ENCODE data around the gene AP5Z1. TPM values are rescaled to one million over a fixed set of nuclear protein-coding genes. Genes with fewer than 3 reads are reported as not detected.

AP5Z1 gene
- polyA plus RNA-seq, 6 donors from 2014 or later = 27.8 to 52.3 (median 37.3) TPM

GRCh38 chr7:4763794-4764185 is 11.6 kb upstream of the AP5Z1 start:
- Mint-ChIP-seq H3K27ac (peak overlapping the region in 1 of 6 donors; percentile 44), H3K9me3 (no peaks in the 10 kb centered on the region), H3K4me3 (no peak overlapping the region), H3K36me3 (peaks cover 0 to 5% of the 10 kb centered on the region in 2 donors), H3K27me3 (no peaks in the 10 kb centered on the region), H3K4me1 (no peaks in the 10 kb centered on the region)
- ATAC-seq (ENCODE audit: low read depth in 2 of 2) = no peak
- no peak for DNase-seq

- Mint-ChIP-seq H3K4me1 (peaks cover 0 to under 1% (median 0%) of the 10 kb centered on the region in 3 donors), H3K27ac (peak overlapping the region in 1 of 6 donors; percentile 86), H3K9me3 (no peaks in the 10 kb centered on the region), H3K4me3 (no peak overlapping the region), H3K36me3 (peaks cover 0 to 5% of the 10 kb centered on the region in 2 donors), H3K27me3 (no peaks in the 10 kb centered on the region)
- ATAC-seq (ENCODE audit: low read depth in 2 of 2) = no peak
- no peak for DNase-seq
Measured at GRCh38 chr7:4764402-4765007, 10.9 kb upstream of the AP5Z1 start.

- H3K4me1 Mint-ChIP-seq = peaks cover 0 to 5% (median 4%) of the 10 kb centered on the region in 3 donors
- no peak overlapping the region for H3K4me3 Mint-ChIP-seq
- no peaks in the 10 kb centered on the region for H3K27me3 Mint-ChIP-seq
- no peaks in the 10 kb centered on the region for H3K36me3 Mint-ChIP-seq
- ATAC-seq (ENCODE audit: low read depth in 2 of 2) = no peak
- H3K9me3 Mint-ChIP-seq = no peaks in the 10 kb centered on the region
- H3K27ac Mint-ChIP-seq = peak overlapping the region in 1 of 6 donors; percentile 76
- DNase-seq = no peak
Measured at GRCh38 chr7:4765776-4766490, 9.5 kb upstream of the AP5Z1 start.

GRCh38 chr7:4766666-4767519 is 8.5 kb upstream of the AP5Z1 start:
- Mint-ChIP-seq H3K9me3 (no peaks in the 10 kb centered on the region), H3K27ac (peak overlapping the region in 3 of 6 donors; percentile 26 to 72 (median 44)), H3K27me3 (no peaks in the 10 kb centered on the region), H3K4me1 (peaks cover 0 to 5% (median 4%) of the 10 kb centered on the region in 3 donors), H3K36me3 (no peaks in the 10 kb centered on the region), H3K4me3 (peak overlapping the region in 1 of 8 donors; percentile 40)
- no peak for ATAC-seq (ENCODE audit: low read depth in 2 of 2)
- no peak for DNase-seq

- Mint-ChIP-seq H3K9me3 (no peaks in the 10 kb centered on the region), H3K36me3 (no peaks in the 10 kb centered on the region), H3K4me3 (peak overlapping the region in 1 of 8 donors; percentile 59), H3K27me3 (no peaks in the 10 kb centered on the region), H3K4me1 (peaks cover under 1 to 7% (median 5%) of the 10 kb centered on the region in 3 donors), H3K27ac (peak overlapping the region in 4 of 6 donors; percentile 7 to 87 (median 80))
- DNase-seq (no peak), ATAC-seq (ENCODE audit: low read depth in 2 of 2) (no peak)
Measured at GRCh38 chr7:4768597-4769569, 6.5 kb upstream of the AP5Z1 start.

- Mint-ChIP-seq H3K9me3 (no peaks in the 10 kb centered on the region), H3K4me3 (no peak overlapping the region), H3K27ac (peak overlapping the region in 3 of 6 donors; percentile 82 to 86 (median 84)), H3K4me1 (peaks cover 9 to 15% (median 12%) of the 10 kb centered on the region in 3 donors), H3K36me3 (no peaks in the 10 kb centered on the region), H3K27me3 (no peaks in the 10 kb centered on the region)
- ATAC-seq (ENCODE audit: low read depth in 2 of 2) (no peak), DNase-seq (no peak)
Measured at GRCh38 chr7:4769761-4770160, 5.7 kb upstream of the AP5Z1 start.

GRCh38 chr7:4770886-4771285 is 4.5 kb upstream of the AP5Z1 start:
- Mint-ChIP-seq H3K4me1 (peaks cover 19 to 23% (median 21%) of the 10 kb centered on the region in 3 donors), H3K27ac (peak overlapping the region in 1 of 6 donors; percentile 52), H3K4me3 (no peak overlapping the region), H3K27me3 (no peaks in the 10 kb centered on the region), H3K36me3 (peaks cover 0 to 5% of the 10 kb centered on the region in 2 donors), H3K9me3 (no peaks in the 10 kb centered on the region)
- ATAC-seq (ENCODE audit: low read depth in 2 of 2) (no peak), DNase-seq (no peak)

- DNase-seq (no peak), ATAC-seq (ENCODE audit: low read depth in 2 of 2) (no peak)
- H3K9me3 Mint-ChIP-seq = no peaks in the 10 kb centered on the region
- H3K27ac Mint-ChIP-seq = no peak overlapping the region
- no peak overlapping the region for H3K4me3 Mint-ChIP-seq
- peaks cover 0 to 5% of the 10 kb centered on the region in 2 donors for H3K36me3 Mint-ChIP-seq
- peaks cover 24 to 30% (median 27%) of the 10 kb centered on the region in 3 donors for H3K4me1 Mint-ChIP-seq
- no peaks in the 10 kb centered on the region for H3K27me3 Mint-ChIP-seq
Measured at GRCh38 chr7:4771737-4772136, 3.7 kb upstream of the AP5Z1 start.

- Mint-ChIP-seq H3K27me3 (no peaks in the 10 kb centered on the region), H3K9me3 (no peaks in the 10 kb centered on the region), H3K4me1 (peaks cover 29 to 34% (median 30%) of the 10 kb centered on the region in 3 donors), H3K4me3 (peak overlapping the region in 1 of 8 donors; percentile 27), H3K27ac (no peak overlapping the region), H3K36me3 (peaks cover 0 to 5% of the 10 kb centered on the region in 2 donors)
- no peak for ATAC-seq (ENCODE audit: low read depth in 2 of 2)
- no peak for DNase-seq
Measured at GRCh38 chr7:4772306-4772705, 3.1 kb upstream of the AP5Z1 start.

- peak overlapping the region; percentile 98 to 100 (median 100) for H3K27ac Mint-ChIP-seq
- no peaks in the 10 kb centered on the region for H3K27me3 Mint-ChIP-seq
- peaks cover 0 to 5% of the 10 kb centered on the region in 2 donors for H3K36me3 Mint-ChIP-seq
- no peaks in the 10 kb centered on the region for H3K9me3 Mint-ChIP-seq
- H3K4me1 Mint-ChIP-seq = peaks cover 35 to 46% (median 42%) of the 10 kb centered on the region in 3 donors
- peak overlapping the region; percentile 96 to 99 (median 98) for H3K4me3 Mint-ChIP-seq
- DNase-seq = no peak
- no peak for ATAC-seq (ENCODE audit: low read depth in 2 of 2)
Measured at GRCh38 chr7:4774007-4774406, 1.4 kb upstream of the AP5Z1 start.

GRCh38 chr7:4774658-4775249 is 669 bp upstream of the AP5Z1 start:
- Mint-ChIP-seq H3K4me3 (peak overlapping the region; percentile 96 to 99 (median 98)), H3K4me1 (peaks cover 32 to 46% (median 42%) of the 10 kb centered on the region in 3 donors), H3K9me3 (no peaks in the 10 kb centered on the region), H3K36me3 (peaks cover 0 to 5% of the 10 kb centered on the region in 2 donors), H3K27me3 (no peaks in the 10 kb centered on the region), H3K27ac (peak overlapping the region; percentile 98 to 100 (median 100))
- DNase-seq (no peak), ATAC-seq (ENCODE audit: low read depth in 2 of 2) (peak; percentile 25 to 30)
